Measurements from ENCODE around the gene RECK. TPM values are rescaled to one million over a fixed set of nuclear protein-coding genes. Genes with fewer than 3 reads are reported as not detected.

Gene RECK
- total RNA-seq, 1 experiment from 2014 or later, result 2.6 TPM

- H4K20me1 ChIP-seq (ENCODE audit: insufficient read depth, low read depth, low read length), result no peaks in the 10 kb centered on the region
- H3K36me3 ChIP-seq (ENCODE audit: insufficient read depth, low read length), result no peaks in the 10 kb centered on the region
- no peaks in the 10 kb centered on the region for H3K9me2 ChIP-seq (replicated peaks; ENCODE audit: insufficient read depth, low read length)
- H3K4me2 ChIP-seq (ENCODE audit: low read depth, low read length, poor library complexity, severe bottlenecking), result no peak overlapping the region
- DNase-seq, result no peak
- H3K27me3 ChIP-seq (ENCODE audit: low read length), result no peaks in the 10 kb centered on the region
- no peak overlapping the region for H2AFZ ChIP-seq (ENCODE audit: low read length)
- no peaks in the 10 kb centered on the region for H3K79me2 ChIP-seq (ENCODE audit: low read length)
- H3K4me1 ChIP-seq (ENCODE audit: low read length), result no peaks in the 10 kb centered on the region
- no peak overlapping the region for H3K9ac ChIP-seq (ENCODE audit: low read length)
- H3K4me3 ChIP-seq (ENCODE audit: low read length), result no peak overlapping the region
- H3K9me3 ChIP-seq (ENCODE audit: low read length), result no peaks in the 10 kb centered on the region
- H3K27ac ChIP-seq (ENCODE audit: low read length), result no peak overlapping the region
Measured at GRCh38 chr9:36100532-36100931, 63.8 kb downstream of the RECK start.

GRCh38 chr9:36101916-36102741 lies 65.4 kb downstream of the RECK start:
- Histone ChIP-seq H3K4me2 (ENCODE audit: low read depth, low read length, poor library complexity, severe bottlenecking) (no peak overlapping the region), H3K9me3 (ENCODE audit: low read length) (no peaks in the 10 kb centered on the region), H3K36me3 (ENCODE audit: insufficient read depth, low read length) (no peaks in the 10 kb centered on the region), H3K9ac (ENCODE audit: low read length) (no peak overlapping the region), H3K79me2 (ENCODE audit: low read length) (no peaks in the 10 kb centered on the region), H3K9me2 (replicated peaks; ENCODE audit: insufficient read depth, low read length) (no peaks in the 10 kb centered on the region), H3K27me3 (ENCODE audit: low read length) (no peaks in the 10 kb centered on the region), H4K20me1 (ENCODE audit: insufficient read depth, low read depth, low read length) (no peaks in the 10 kb centered on the region), H3K27ac (ENCODE audit: low read length) (no peak overlapping the region), H2AFZ (ENCODE audit: low read length) (no peak overlapping the region), H3K4me1 (ENCODE audit: low read length) (no peaks in the 10 kb centered on the region), H3K4me3 (ENCODE audit: low read length) (no peak overlapping the region)
- DNase-seq, result peak; percentile 27

- no peaks in the 10 kb centered on the region for H4K20me1 ChIP-seq (ENCODE audit: insufficient read depth, low read depth, low read length)
- peak; percentile 89 for DNase-seq
- H2AFZ ChIP-seq (ENCODE audit: low read length), result no peak overlapping the region
- H3K4me1 ChIP-seq (ENCODE audit: low read length), result no peaks in the 10 kb centered on the region
- H3K9me2 ChIP-seq (replicated peaks; ENCODE audit: insufficient read depth, low read length), result no peaks in the 10 kb centered on the region
- H3K9me3 ChIP-seq (ENCODE audit: low read length), result no peaks in the 10 kb centered on the region
- H3K9ac ChIP-seq (ENCODE audit: low read length), result no peak overlapping the region
- H3K27ac ChIP-seq (ENCODE audit: low read length), result no peak overlapping the region
- H3K79me2 ChIP-seq (ENCODE audit: low read length), result no peaks in the 10 kb centered on the region
- no peak overlapping the region for H3K4me2 ChIP-seq (ENCODE audit: low read depth, low read length, poor library complexity, severe bottlenecking)
- no peak overlapping the region for H3K4me3 ChIP-seq (ENCODE audit: low read length)
- H3K27me3 ChIP-seq (ENCODE audit: low read length), result no peaks in the 10 kb centered on the region
- no peaks in the 10 kb centered on the region for H3K36me3 ChIP-seq (ENCODE audit: insufficient read depth, low read length)
Measured at GRCh38 chr9:36102742-36103495, 66.2 kb downstream of the RECK start.

- Histone ChIP-seq H2AFZ (ENCODE audit: low read length) (no peak overlapping the region), H3K27me3 (ENCODE audit: low read length) (no peaks in the 10 kb centered on the region), H4K20me1 (ENCODE audit: insufficient read depth, low read depth, low read length) (no peaks in the 10 kb centered on the region), H3K27ac (ENCODE audit: low read length) (no peak overlapping the region), H3K9me3 (ENCODE audit: low read length) (no peaks in the 10 kb centered on the region), H3K36me3 (ENCODE audit: insufficient read depth, low read length) (no peaks in the 10 kb centered on the region), H3K4me1 (ENCODE audit: low read length) (no peaks in the 10 kb centered on the region), H3K4me3 (ENCODE audit: low read length) (no peak overlapping the region), H3K79me2 (ENCODE audit: low read length) (no peaks in the 10 kb centered on the region), H3K9me2 (replicated peaks; ENCODE audit: insufficient read depth, low read length) (no peaks in the 10 kb centered on the region), H3K4me2 (ENCODE audit: low read depth, low read length, poor library complexity, severe bottlenecking) (no peak overlapping the region), H3K9ac (ENCODE audit: low read length) (no peak overlapping the region)
- DNase-seq, result peak; percentile 4
Measured at GRCh38 chr9:36109071-36109470, 72.4 kb downstream of the RECK start.

GRCh38 chr9:36110434-36110833 lies 73.7 kb downstream of the RECK start:
- DNase-seq, result peak; percentile 43
- Histone ChIP-seq H3K9me2 (replicated peaks; ENCODE audit: insufficient read depth, low read length) (no peaks in the 10 kb centered on the region), H3K27me3 (ENCODE audit: low read length) (no peaks in the 10 kb centered on the region), H3K9ac (ENCODE audit: low read length) (no peak overlapping the region), H3K4me3 (ENCODE audit: low read length) (no peak overlapping the region), H3K9me3 (ENCODE audit: low read length) (no peaks in the 10 kb centered on the region), H3K36me3 (ENCODE audit: insufficient read depth, low read length) (no peaks in the 10 kb centered on the region), H3K79me2 (ENCODE audit: low read length) (no peaks in the 10 kb centered on the region), H4K20me1 (ENCODE audit: insufficient read depth, low read depth, low read length) (no peaks in the 10 kb centered on the region), H2AFZ (ENCODE audit: low read length) (no peak overlapping the region), H3K4me1 (ENCODE audit: low read length) (no peaks in the 10 kb centered on the region), H3K4me2 (ENCODE audit: low read depth, low read length, poor library complexity, severe bottlenecking) (no peak overlapping the region), H3K27ac (ENCODE audit: low read length) (no peak overlapping the region)

- H3K36me3 ChIP-seq (ENCODE audit: insufficient read depth, low read length), result no peaks in the 10 kb centered on the region
- no peaks in the 10 kb centered on the region for H3K9me3 ChIP-seq (ENCODE audit: low read length)
- no peaks in the 10 kb centered on the region for H3K9me2 ChIP-seq (replicated peaks; ENCODE audit: insufficient read depth, low read length)
- H3K27me3 ChIP-seq (ENCODE audit: low read length), result no peaks in the 10 kb centered on the region
- DNase-seq, result peak; percentile 10
- no peak overlapping the region for H3K27ac ChIP-seq (ENCODE audit: low read length)
- no peak overlapping the region for H3K4me2 ChIP-seq (ENCODE audit: low read depth, low read length, poor library complexity, severe bottlenecking)
- H4K20me1 ChIP-seq (ENCODE audit: insufficient read depth, low read depth, low read length), result no peaks in the 10 kb centered on the region
- no peak overlapping the region for H3K4me3 ChIP-seq (ENCODE audit: low read length)
- no peaks in the 10 kb centered on the region for H3K79me2 ChIP-seq (ENCODE audit: low read length)
- H3K4me1 ChIP-seq (ENCODE audit: low read length), result no peaks in the 10 kb centered on the region
- no peak overlapping the region for H2AFZ ChIP-seq (ENCODE audit: low read length)
- no peak overlapping the region for H3K9ac ChIP-seq (ENCODE audit: low read length)
Measured at GRCh38 chr9:36112516-36112915, 75.8 kb downstream of the RECK start.

GRCh38 chr9:36113999-36114398 lies 77.3 kb downstream of the RECK start:
- no peak overlapping the region for H3K4me2 ChIP-seq (ENCODE audit: low read depth, low read length, poor library complexity, severe bottlenecking)
- H4K20me1 ChIP-seq (ENCODE audit: insufficient read depth, low read depth, low read length), result no peaks in the 10 kb centered on the region
- no peaks in the 10 kb centered on the region for H3K4me1 ChIP-seq (ENCODE audit: low read length)
- H3K36me3 ChIP-seq (ENCODE audit: insufficient read depth, low read length), result no peaks in the 10 kb centered on the region
- no peaks in the 10 kb centered on the region for H3K27me3 ChIP-seq (ENCODE audit: low read length)
- no peaks in the 10 kb centered on the region for H3K9me3 ChIP-seq (ENCODE audit: low read length)
- no peak overlapping the region for H2AFZ ChIP-seq (ENCODE audit: low read length)
- no peaks in the 10 kb centered on the region for H3K9me2 ChIP-seq (replicated peaks; ENCODE audit: insufficient read depth, low read length)
- no peak overlapping the region for H3K9ac ChIP-seq (ENCODE audit: low read length)
- no peak overlapping the region for H3K27ac ChIP-seq (ENCODE audit: low read length)
- peak; percentile 4 for DNase-seq
- no peak overlapping the region for H3K4me3 ChIP-seq (ENCODE audit: low read length)
- no peaks in the 10 kb centered on the region for H3K79me2 ChIP-seq (ENCODE audit: low read length)

- Histone ChIP-seq H3K4me2 (ENCODE audit: low read depth, low read length, poor library complexity, severe bottlenecking) (no peak overlapping the region), H3K79me2 (ENCODE audit: low read length) (no peaks in the 10 kb centered on the region), H3K36me3 (ENCODE audit: insufficient read depth, low read length) (no peaks in the 10 kb centered on the region), H3K27ac (ENCODE audit: low read length) (no peak overlapping the region), H3K9me3 (ENCODE audit: low read length) (no peaks in the 10 kb centered on the region), H3K9ac (ENCODE audit: low read length) (no peak overlapping the region), H3K9me2 (replicated peaks; ENCODE audit: insufficient read depth, low read length) (no peaks in the 10 kb centered on the region), H3K4me1 (ENCODE audit: low read length) (no peaks in the 10 kb centered on the region), H3K27me3 (ENCODE audit: low read length) (no peaks in the 10 kb centered on the region), H2AFZ (ENCODE audit: low read length) (no peak overlapping the region), H3K4me3 (ENCODE audit: low read length) (no peak overlapping the region), H4K20me1 (ENCODE audit: insufficient read depth, low read depth, low read length) (no peaks in the 10 kb centered on the region)
- peak; percentile 9 for DNase-seq
Measured at GRCh38 chr9:36116593-36116992, 79.9 kb downstream of the RECK start.
